Measurements from ENCODE around the gene IFFO2.

The IFFO2 gene

DNA sequence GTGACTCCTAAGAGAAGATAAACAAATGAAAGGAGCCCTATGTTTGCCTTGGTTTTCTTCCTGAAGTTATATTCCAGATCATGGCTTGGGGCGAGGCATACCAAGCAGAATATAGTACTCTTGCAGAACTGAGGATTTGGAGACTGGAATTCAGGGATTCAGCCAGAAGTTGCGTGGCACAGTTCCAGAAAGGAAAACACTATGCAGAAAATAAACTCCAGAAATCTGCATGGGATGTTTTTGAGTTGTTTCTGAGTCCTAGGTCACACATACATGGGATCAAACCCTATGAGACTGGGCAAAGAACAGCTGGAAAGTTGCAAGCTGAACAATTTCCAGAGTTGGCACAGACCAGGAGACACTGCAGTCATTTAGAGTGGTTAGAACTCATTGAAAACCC is 42.9 kb upstream of the IFFO2 start:
- TF ChIP-seq POLR2AphosphoS5 (IDR thresholded peaks at IDR 0.05; ENCODE audit: low read depth, low read length) (no peak), TAF1 (IDR thresholded peaks at IDR 0.05; ENCODE audit: borderline replicate concordance, insufficient read depth, low read length) (no peak), FOXP2 (optimal IDR thresholded peaks at IDR 0.05; ENCODE audit: borderline replicate concordance, extremely low read depth, extremely low read length, insufficient read depth) (no peak), SIN3A (IDR thresholded peaks at IDR 0.05; ENCODE audit: borderline replicate concordance, insufficient read depth, low read length) (no peak)
- TF ChIP-seq, protein P1, sequence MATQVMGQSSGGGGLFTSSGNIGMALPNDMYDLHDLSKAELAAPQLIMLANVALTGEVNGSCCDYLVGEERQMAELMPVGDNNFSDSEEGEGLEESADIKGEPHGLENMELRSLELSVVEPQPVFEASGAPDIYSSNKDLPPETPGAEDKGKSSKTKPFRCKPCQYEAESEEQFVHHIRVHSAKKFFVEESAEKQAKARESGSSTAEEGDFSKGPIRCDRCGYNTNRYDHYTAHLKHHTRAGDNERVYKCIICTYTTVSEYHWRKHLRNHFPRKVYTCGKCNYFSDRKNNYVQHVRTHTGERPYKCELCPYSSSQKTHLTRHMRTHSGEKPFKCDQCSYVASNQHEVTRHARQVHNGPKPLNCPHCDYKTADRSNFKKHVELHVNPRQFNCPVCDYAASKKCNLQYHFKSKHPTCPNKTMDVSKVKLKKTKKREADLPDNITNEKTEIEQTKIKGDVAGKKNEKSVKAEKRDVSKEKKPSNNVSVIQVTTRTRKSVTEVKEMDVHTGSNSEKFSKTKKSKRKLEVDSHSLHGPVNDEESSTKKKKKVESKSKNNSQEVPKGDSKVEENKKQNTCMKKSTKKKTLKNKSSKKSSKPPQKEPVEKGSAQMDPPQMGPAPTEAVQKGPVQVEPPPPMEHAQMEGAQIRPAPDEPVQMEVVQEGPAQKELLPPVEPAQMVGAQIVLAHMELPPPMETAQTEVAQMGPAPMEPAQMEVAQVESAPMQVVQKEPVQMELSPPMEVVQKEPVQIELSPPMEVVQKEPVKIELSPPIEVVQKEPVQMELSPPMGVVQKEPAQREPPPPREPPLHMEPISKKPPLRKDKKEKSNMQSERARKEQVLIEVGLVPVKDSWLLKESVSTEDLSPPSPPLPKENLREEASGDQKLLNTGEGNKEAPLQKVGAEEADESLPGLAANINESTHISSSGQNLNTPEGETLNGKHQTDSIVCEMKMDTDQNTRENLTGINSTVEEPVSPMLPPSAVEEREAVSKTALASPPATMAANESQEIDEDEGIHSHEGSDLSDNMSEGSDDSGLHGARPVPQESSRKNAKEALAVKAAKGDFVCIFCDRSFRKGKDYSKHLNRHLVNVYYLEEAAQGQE (IDR thresholded peaks at IDR 0.05; ENCODE audit: insufficient read depth in 1 of 2, low read depth in 2 of 2, low read length in 2 of 2): no peak

GRCh38 chr1:18998016-18998724 is 41.7 kb upstream of the IFFO2 start:
- TF ChIP-seq SIN3A (IDR thresholded peaks at IDR 0.05; ENCODE audit: borderline replicate concordance, insufficient read depth, low read length) (no peak), TAF1 (IDR thresholded peaks at IDR 0.05; ENCODE audit: borderline replicate concordance, insufficient read depth, low read length) (no peak), POLR2AphosphoS5 (IDR thresholded peaks at IDR 0.05; ENCODE audit: low read depth, low read length) (no peak), FOXP2 (optimal IDR thresholded peaks at IDR 0.05; ENCODE audit: borderline replicate concordance, extremely low read depth, extremely low read length, insufficient read depth) (no peak)
- TF ChIP-seq, protein P1 (IDR thresholded peaks at IDR 0.05; ENCODE audit: insufficient read depth in 1 of 2, low read depth in 2 of 2, low read length in 2 of 2): no peak

DNA sequence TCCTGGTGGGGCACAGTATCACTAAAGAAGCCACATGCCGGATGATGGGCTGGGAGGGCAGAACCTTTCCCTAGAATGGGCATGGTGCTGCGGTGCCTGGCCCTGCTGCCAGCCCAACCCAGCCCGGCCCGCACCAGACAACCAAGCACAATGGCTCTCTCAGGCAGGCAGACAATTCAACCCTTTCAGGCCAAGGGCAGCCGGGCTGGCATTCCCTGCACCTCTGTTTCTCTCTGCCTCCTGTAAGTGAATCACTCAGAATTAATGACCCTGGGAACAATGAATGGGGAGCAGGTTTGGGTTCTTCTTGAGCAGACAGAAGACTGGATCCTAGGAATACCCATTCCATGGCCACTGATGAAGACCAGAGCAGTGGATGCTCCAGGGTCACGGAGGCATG is 41.0 kb upstream of the IFFO2 start:
- TF ChIP-seq, protein P1 (IDR thresholded peaks at IDR 0.05; ENCODE audit: insufficient read depth in 1 of 2, low read depth in 2 of 2, low read length in 2 of 2): no peak
- TF ChIP-seq POLR2AphosphoS5 (IDR thresholded peaks at IDR 0.05; ENCODE audit: low read depth, low read length): no peak
- no peak for TF ChIP-seq FOXP2 (optimal IDR thresholded peaks at IDR 0.05; ENCODE audit: borderline replicate concordance, extremely low read depth, extremely low read length, insufficient read depth)
- no peak for TF ChIP-seq SIN3A (IDR thresholded peaks at IDR 0.05; ENCODE audit: borderline replicate concordance, insufficient read depth, low read length)
- no peak for TF ChIP-seq TAF1 (IDR thresholded peaks at IDR 0.05; ENCODE audit: borderline replicate concordance, insufficient read depth, low read length)

DNA sequence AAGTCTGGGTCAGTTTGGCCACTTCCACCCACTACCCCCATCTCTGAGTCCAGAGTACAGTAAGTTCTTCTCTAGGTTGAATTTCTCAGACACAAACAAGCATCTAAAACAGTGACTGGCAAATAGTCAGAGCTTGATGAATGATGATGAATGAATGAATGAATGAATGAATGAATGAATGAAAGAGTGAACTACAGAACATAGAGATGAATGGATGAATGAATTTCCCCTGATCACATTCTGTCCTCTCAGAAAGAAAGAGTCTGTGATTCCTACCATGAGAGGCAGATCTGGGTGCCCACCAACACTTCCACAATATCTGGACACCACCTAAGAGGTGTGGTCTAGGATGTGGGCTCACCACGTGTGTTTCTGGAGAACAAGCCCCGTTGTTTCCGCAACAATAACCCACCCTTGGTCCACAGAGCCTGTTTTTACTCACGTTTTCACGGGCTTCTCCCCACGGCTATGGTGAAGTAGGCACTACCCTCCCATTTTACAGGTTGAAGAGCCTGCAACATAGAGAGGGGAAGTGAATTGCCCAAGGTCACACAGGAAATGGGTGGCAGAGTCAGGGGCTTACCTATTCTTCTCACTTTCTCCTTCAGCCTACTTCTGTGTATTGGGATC is 40.2 kb upstream of the IFFO2 start:
- TF ChIP-seq POLR2AphosphoS5 (IDR thresholded peaks at IDR 0.05; ENCODE audit: low read depth, low read length) (no peak), TAF1 (IDR thresholded peaks at IDR 0.05; ENCODE audit: borderline replicate concordance, insufficient read depth, low read length) (no peak), FOXP2 (optimal IDR thresholded peaks at IDR 0.05; ENCODE audit: borderline replicate concordance, extremely low read depth, extremely low read length, insufficient read depth) (no peak), SIN3A (IDR thresholded peaks at IDR 0.05; ENCODE audit: borderline replicate concordance, insufficient read depth, low read length) (no peak)
- TF ChIP-seq, protein P1 (IDR thresholded peaks at IDR 0.05; ENCODE audit: insufficient read depth in 1 of 2, low read depth in 2 of 2, low read length in 2 of 2): no peak
